ENCODE data around the gene CEBPA.

- no peak for TF ChIP-seq POLR2A (IDR thresholded peaks at IDR 0.05)
- TF ChIP-seq CTCF (IDR thresholded peaks at IDR 0.05): no peak
These were observed 24.9 kb downstream of the CEBPA start for GRCh38 chr19:33277434-33277833.

All from ovary (tissue), 3 donors.